CD4-positive, alpha-beta T cell (primary cell): ENCODE measurements around the gene C6orf89. TPM values are rescaled to one million over a fixed set of nuclear protein-coding genes. Genes with fewer than 3 reads are reported as not detected.

ENCODE experiments used
- ATAC-seq: fragments of 200-7000 bp; cut with Tn5 transposase; one replicate; pipeline ENCODE4 v1.10.0; 2022; ENCODE audit warnings: mild to moderate bottlenecking; ENCODE audit not compliant: poor library complexity
- CTCF ChIA-PET: fragments of 350-600 bp; sonication (Branson Sonifier 250); formaldehyde crosslinking; loops from one replicate; lab custom pipeline; 2021; ENCODE audit warnings: antibody characterized with exemption, inconsistent platforms; lab: Charles Lee
- POLR2A ChIA-PET: fragments of 350-600 bp; sonication (Branson Sonifier 250); formaldehyde crosslinking; loops from one replicate; lab custom pipeline; 2021; ENCODE audit warnings: antibody characterized with exemption, inconsistent platforms; lab: Charles Lee
- DNase-seq, 14 experiments: peaks; one replicate each; pipeline ENCODE4 v3.0.0-alpha.2; 2013 to 2020; ENCODE audit warnings: mixed read lengths in 2 of 14
- H3K27ac ChIP-seq, 2 donors: one replicate each; pipeline versions ENCODE4 v1.5.1 to v1.7.0; 2013; ENCODE audit warnings: low read length in 2 of 2, low read depth in 1 of 2, mild to moderate bottlenecking in 1 of 2
- H3K27me3 ChIP-seq, 2 experiments: 1 replicate in 1 of 2; 2 replicates in 1 of 2; pipeline versions ENCODE4 v1.6.1 to v1.7.0; 2013; ENCODE audit warnings: low read length in 2 of 2, control low read depth in 1 of 2, mild to moderate bottlenecking in 1 of 2, moderate library complexity in 1 of 2; ENCODE audit not compliant: insufficient read depth in 2 of 2, control insufficient read depth in 1 of 2
- H3K36me3 ChIP-seq: one replicate; pipeline ENCODE4 v1.6.1; 2013; ENCODE audit warnings: low read length, control low read depth; ENCODE audit not compliant: insufficient read depth
- H3K4me1 ChIP-seq: one replicate; pipeline ENCODE4 v1.6.1; 2013; ENCODE audit warnings: low read length, control low read depth; ENCODE audit not compliant: insufficient read depth
- H3K4me3 ChIP-seq: one replicate; pipeline ENCODE4 v1.5.1; 2013; ENCODE audit warnings: mild to moderate bottlenecking, low read length, moderate library complexity
- H3K9me3 ChIP-seq, 2 experiments: 1 replicate in 1 of 2; 2 replicates in 1 of 2; pipeline versions ENCODE4 v1.6.1 to v1.7.0; 2013; ENCODE audit warnings: low read length in 2 of 2, mild to moderate bottlenecking in 2 of 2, control low read depth in 1 of 2, moderate library complexity in 1 of 2; ENCODE audit not compliant: control insufficient read depth in 1 of 2, insufficient read depth in 1 of 2
- H3K27ac Mint-ChIP-seq: one replicate; pipeline ENCODE4 v1.8.0; 2020; ENCODE audit warnings: mixed read lengths
- H3K27me3 Mint-ChIP-seq: one replicate; pipeline ENCODE4 v1.8.0; 2021; ENCODE audit warnings: mixed read lengths
- H3K36me3 Mint-ChIP-seq: one replicate; pipeline ENCODE4 v1.8.0; 2021; ENCODE audit warnings: low read depth, mixed read lengths
- H3K4me1 Mint-ChIP-seq: one replicate; pipeline ENCODE4 v1.8.0; 2021; ENCODE audit warnings: low read depth, mixed read lengths
- H3K4me3 Mint-ChIP-seq: one replicate; pipeline ENCODE4 v1.8.0; 2020; ENCODE audit warnings: mild to moderate bottlenecking, mixed read lengths
- H3K9me3 Mint-ChIP-seq: one replicate; pipeline ENCODE4 v1.8.0; 2020; ENCODE audit warnings: mixed read lengths
- CTCF ChIP-seq: fragments of 200-600 bp; IDR thresholded peaks from one replicate; pipeline ENCODE4 v1.8.0; 2022; ENCODE audit warnings: antibody characterized with exemption, mild to moderate bottlenecking
- intact Hi-C, 2 experiments: fragments of 100-400 bp; cut with DNase I in 1 of 2; cut with micrococcal nuclease in 1 of 2; formaldehyde crosslinking; loops; one replicate each; pipeline versions ENCODE4 v1.15.1 to v1.9.0; 2023 to 2025; cut with DNase I, micrococcal nuclease
- total RNA-seq, 174 experiments: library from RNA in 2 of 174; stranded (reverse) in 2 of 174; gene quantifications; one replicate each; pipeline ENCODE4 v1.2.3 and lab custom pipeline; 2021 to 2026

Gene C6orf89
- total RNA-seq, 2 experiments from 2014 or later, result 23.7 to 24.0 TPM

GRCh38 chr6:36933102-36933501, 47.4 kb downstream of the C6orf89 start:
- POLR2A ChIA-PET, result no interaction called here
- H3K9me3 ChIP-seq, result no peaks in the 10 kb centered on the region
- no peak for TF ChIP-seq CTCF
- H3K27me3 Mint-ChIP-seq, result no peaks in the 10 kb centered on the region
- ATAC-seq, result no peak
- H3K4me3 Mint-ChIP-seq, result no peak overlapping the region
- H3K4me1 ChIP-seq, result no peaks in the 10 kb centered on the region
- H3K27me3 ChIP-seq, result no peaks in the 10 kb centered on the region
- H3K27ac Mint-ChIP-seq, result no peak overlapping the region
- CTCF ChIA-PET, result interaction anchor here (0.7 kb wide), 1 partner anchor 333 kb away, joined by 3 read pairs; no protein-coding TSS in a partner anchor
- H3K36me3 Mint-ChIP-seq, result no peaks in the 10 kb centered on the region
- no peaks in the 10 kb centered on the region for H3K4me1 Mint-ChIP-seq
- no peak overlapping the region for H3K4me3 ChIP-seq
- no peak overlapping the region for H3K27ac ChIP-seq
- no peaks in the 10 kb centered on the region for H3K9me3 Mint-ChIP-seq
- H3K36me3 ChIP-seq, result no peaks in the 10 kb centered on the region
- DNase-seq, result no peak
- intact Hi-C loops, result no loop called here

- no peaks in the 10 kb centered on the region for H3K27me3 ChIP-seq
- H3K4me1 ChIP-seq, result no peaks in the 10 kb centered on the region
- H3K4me3 ChIP-seq, result no peak overlapping the region
- Mint-ChIP-seq H3K9me3 (no peaks in the 10 kb centered on the region), H3K27ac (no peak overlapping the region), H3K4me1 (no peaks in the 10 kb centered on the region), H3K27me3 (no peaks in the 10 kb centered on the region), H3K4me3 (no peak overlapping the region), H3K36me3 (no peaks in the 10 kb centered on the region)
- no peak for DNase-seq
- H3K9me3 ChIP-seq, result no peaks in the 10 kb centered on the region
- TF ChIP-seq CTCF, result no peak
- ChIA-PET CTCF (interaction anchor here (0.7 kb wide), 1 partner anchor 333 kb away, joined by 3 read pairs; no protein-coding TSS in a partner anchor), POLR2A (no interaction called here)
- no peak for ATAC-seq
- H3K27ac ChIP-seq, result no peak overlapping the region
- no peaks in the 10 kb centered on the region for H3K36me3 ChIP-seq
- intact Hi-C loops, result no loop called here
These were observed 47.8 kb downstream of the C6orf89 start for GRCh38 chr6:36933519-36933918.

- H3K36me3 ChIP-seq, result no peaks in the 10 kb centered on the region
- H3K4me3 ChIP-seq, result no peak overlapping the region
- H3K9me3 ChIP-seq, result no peaks in the 10 kb centered on the region
- no peaks in the 10 kb centered on the region for H3K27me3 ChIP-seq
- H3K27ac ChIP-seq, result no peak overlapping the region
- Mint-ChIP-seq H3K27me3 (no peaks in the 10 kb centered on the region), H3K36me3 (no peaks in the 10 kb centered on the region), H3K27ac (no peak overlapping the region), H3K9me3 (no peaks in the 10 kb centered on the region), H3K4me1 (no peaks in the 10 kb centered on the region), H3K4me3 (no peak overlapping the region)
- DNase-seq, result no peak
- intact Hi-C loops, result no loop called here
- no peak for TF ChIP-seq CTCF
- CTCF ChIA-PET, result no interaction called here
- ATAC-seq, result no peak
- H3K4me1 ChIP-seq, result no peaks in the 10 kb centered on the region
- POLR2A ChIA-PET, result no interaction called here
These were observed 49.1 kb downstream of the C6orf89 start for GRCh38 chr6:36934901-36935300.
